Astrocyte (in vitro differentiated cells and primary cell): Measurements from ENCODE around the gene CERCAM.

Experiments
- CTCF ChIP-seq: IDR thresholded peaks from 2 replicates; pipeline ENCODE4 v1.5.1; 2011; ENCODE audit warnings: low read depth, mild to moderate bottlenecking, inconsistent platforms, low read length, moderate library complexity; ENCODE audit not compliant: insufficient read depth
- EZH2 ChIP-seq: IDR thresholded peaks from 2 replicates; pipeline ENCODE4 v1.6.1; 2012; ENCODE audit warnings: mild to moderate bottlenecking, low read length, inconsistent platforms; ENCODE audit not compliant: insufficient read depth

GRCh38 chr9:128424268-128424780 is 3.7 kb downstream of the CERCAM start:
- TF ChIP-seq CTCF: no peak
- no peak for TF ChIP-seq EZH2
